GM08714 (cell line): ENCODE measurements around the gene UNC13A.

ENCODE experiments used
- H3K4me3 ChIP-seq: fragments of 200-500 bp; sonication (Bioruptor generic); 2 replicates; pipeline ENCODE4 v1.5.1; 2014; ENCODE audit warnings: mild to moderate bottlenecking, low read length, inconsistent platforms
- ZNF274 ChIP-seq: IDR thresholded peaks from 2 replicates; pipeline ENCODE4 v1.6.1; 2012; ENCODE audit warnings: mild to moderate bottlenecking, low read depth, low read length

UNC13A gene

DNA sequence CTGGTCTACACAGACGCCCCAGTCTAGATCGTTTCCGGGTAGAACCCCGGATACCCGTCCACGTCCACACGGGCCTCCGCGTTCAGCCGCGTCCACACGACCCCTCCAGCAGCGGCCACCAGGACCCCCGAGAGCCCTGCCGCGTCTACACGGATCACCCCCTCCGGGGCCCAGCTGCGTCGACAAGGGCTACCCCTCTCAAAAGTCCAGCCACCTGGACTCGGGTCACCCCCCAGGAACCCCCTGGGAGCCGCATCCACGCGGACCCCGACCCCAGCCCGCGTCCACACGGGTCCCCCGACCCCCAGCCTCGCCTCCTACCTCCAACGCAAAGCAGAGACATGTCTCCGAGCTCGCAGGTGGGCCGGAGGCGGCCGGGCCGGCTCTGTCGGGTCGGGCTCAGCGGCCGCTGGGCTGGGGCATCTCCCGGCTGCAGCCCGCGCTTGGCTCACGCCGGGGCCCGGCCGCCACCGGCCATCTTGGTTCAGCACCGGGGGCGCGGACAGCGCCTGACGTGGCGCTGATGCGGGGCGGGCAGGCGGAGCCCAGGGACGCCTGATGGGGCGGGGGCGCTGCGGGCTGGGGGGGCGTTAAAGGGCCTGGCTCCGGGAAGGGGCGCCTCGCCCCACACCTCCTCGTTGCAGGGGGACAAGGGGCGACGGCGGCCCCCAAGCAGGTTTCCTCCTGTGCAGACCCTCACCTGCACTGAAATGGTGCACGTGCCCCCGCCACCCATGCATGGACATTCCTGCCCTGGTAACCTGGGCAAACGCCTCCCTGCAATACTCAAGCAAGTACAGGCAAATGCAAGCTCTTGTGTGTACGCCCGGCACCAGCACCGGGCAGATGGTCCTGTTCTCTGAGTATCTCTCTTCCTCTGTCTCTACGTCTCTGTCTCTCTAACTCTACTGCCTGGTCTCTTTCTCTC is at the start of gene UNC13A:
TSS of gene UNC13A (minus strand) at position 498 of the 928 bp plus-strand sequence. CDS start at position 343, 155 bp downstream.
- no peak for TF ChIP-seq ZNF274
- H3K4me3 ChIP-seq = no peak within 1 kb of the TSS

DNA sequence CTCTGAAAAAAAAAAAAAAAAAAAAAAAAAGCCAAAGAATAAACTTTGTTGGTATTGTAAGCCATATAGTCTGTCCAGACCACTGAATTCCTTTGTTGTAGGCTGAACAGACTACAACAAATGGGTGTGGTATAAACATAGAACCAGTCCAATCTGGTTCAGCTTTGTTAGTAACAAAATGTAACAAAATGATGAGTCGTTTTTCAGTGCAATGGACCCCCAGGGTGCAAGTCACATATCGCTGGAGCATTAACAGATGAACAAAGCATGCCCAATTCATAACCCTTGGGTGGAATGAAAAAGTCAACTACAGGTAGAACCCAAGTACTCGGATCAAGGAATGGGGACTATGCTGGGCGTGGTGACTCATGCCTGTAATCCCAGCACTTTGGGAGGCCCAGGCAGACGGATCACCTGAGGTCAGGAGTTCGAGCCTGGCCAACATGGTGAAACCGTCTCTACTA is 49.6 kb upstream of the UNC13A start:
- H3K4me3 ChIP-seq = no peak overlapping the region
- no peak for TF ChIP-seq ZNF274

DNA sequence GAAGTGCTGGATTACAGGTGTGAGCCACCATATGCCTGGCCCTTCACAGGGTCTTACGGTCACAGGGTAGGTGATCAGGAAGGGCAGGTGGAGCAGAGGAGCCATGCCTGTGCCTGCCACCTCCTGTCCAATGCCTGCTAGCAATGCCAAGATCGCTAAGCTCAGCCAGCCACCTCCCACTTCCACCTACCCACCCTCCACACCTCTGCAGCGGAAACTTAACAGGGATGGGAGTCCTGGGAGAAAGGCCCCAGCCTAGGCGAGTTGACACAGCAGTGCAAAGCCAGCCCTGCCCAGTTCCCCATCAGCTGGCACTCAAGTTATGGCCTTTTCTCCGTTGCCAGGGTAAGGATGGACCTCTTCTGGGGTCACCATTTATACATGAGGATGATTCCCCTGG is 47.3 kb upstream of the UNC13A start:
- no peak overlapping the region for H3K4me3 ChIP-seq
- TF ChIP-seq ZNF274 = no peak

DNA sequence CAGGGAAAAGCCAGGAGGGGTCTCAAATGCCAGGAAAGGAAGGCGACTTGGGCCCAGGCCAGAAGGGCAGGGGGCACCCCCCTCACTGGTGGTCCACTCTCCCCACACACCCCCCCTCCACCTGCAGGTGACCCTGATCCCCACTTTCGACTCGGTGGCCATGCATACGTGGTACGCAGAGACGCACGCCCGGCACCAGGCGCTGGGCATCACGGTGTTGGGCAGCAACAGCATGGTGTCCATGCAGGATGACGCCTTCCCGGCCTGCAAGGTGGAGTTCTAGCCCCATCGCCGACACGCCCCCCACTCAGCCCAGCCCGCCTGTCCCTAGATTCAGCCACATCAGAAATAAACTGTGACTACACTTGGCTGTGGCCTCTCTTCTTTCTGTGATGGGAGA is 46.0 kb upstream of the UNC13A start:
- no peak overlapping the region for H3K4me3 ChIP-seq
- no peak for TF ChIP-seq ZNF274

DNA sequence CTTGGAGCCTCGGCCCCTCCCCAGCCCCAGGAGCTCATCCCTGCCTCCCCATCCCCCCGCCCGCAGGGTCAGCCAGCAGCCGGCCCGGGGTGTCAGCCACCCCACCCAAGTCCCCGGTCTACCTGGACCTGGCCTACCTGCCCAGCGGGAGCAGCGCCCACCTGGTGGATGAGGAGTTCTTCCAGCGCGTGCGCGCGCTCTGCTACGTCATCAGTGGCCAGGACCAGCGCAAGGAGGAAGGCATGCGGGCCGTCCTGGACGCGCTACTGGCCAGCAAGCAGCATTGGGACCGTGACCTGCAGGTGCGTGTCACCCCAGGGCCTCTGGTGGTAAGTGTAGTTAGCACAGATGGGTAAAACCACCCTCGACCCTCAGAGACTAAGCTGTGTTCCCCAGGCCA is 45.0 kb upstream of the UNC13A start:
- no peak overlapping the region for H3K4me3 ChIP-seq
- TF ChIP-seq ZNF274 = no peak

DNA sequence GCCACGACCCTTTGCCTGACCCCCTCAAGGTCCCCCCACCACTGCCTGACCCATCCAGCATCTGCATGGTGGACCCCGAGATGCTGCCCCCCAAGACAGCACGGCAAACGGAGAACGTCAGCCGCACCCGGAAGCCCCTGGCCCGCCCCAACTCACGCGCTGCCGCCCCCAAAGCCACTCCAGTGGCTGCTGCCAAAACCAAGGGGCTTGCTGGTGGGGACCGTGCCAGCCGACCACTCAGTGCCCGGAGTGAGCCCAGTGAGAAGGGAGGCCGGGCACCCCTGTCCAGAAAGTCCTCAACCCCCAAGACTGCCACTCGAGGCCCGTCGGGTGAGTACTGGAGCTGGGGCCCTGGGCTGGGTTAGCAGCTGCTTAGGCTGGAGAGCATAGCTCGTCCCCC is 39.7 kb upstream of the UNC13A start:
- no peak overlapping the region for H3K4me3 ChIP-seq
- no peak for TF ChIP-seq ZNF274

DNA sequence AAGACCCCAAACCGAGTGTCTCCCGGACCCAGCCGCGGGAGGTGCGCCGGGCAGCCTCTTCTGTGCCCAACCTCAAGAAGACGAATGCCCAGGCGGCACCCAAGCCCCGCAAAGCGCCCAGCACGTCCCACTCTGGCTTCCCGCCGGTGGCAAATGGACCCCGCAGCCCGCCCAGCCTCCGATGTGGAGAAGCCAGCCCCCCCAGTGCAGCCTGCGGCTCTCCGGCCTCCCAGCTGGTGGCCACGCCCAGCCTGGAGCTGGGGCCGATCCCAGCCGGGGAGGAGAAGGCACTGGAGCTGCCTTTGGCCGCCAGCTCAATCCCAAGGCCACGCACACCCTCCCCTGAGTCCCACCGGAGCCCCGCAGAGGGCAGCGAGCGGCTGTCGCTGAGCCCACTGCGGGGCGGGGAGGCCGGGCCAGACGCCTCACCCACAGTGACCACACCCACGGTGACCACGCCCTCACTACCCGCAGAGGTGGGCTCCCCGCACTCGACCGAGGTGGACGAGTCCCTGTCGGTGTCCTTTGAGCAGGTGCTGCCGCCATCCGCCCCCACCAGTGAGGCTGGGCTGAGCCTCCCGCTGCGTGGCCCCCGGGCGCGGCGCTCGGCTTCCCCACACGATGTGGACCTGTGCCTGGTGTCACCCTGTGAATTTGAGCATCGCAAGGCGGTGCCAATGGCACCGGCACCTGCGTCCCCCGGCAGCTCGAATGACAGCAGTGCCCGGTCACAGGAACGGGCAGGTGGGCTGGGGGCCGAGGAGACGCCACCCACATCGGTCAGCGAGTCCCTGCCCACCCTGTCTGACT is 39.0 kb upstream of the UNC13A start:
- H3K4me3 ChIP-seq = no peak overlapping the region
- TF ChIP-seq ZNF274 = no peak

DNA sequence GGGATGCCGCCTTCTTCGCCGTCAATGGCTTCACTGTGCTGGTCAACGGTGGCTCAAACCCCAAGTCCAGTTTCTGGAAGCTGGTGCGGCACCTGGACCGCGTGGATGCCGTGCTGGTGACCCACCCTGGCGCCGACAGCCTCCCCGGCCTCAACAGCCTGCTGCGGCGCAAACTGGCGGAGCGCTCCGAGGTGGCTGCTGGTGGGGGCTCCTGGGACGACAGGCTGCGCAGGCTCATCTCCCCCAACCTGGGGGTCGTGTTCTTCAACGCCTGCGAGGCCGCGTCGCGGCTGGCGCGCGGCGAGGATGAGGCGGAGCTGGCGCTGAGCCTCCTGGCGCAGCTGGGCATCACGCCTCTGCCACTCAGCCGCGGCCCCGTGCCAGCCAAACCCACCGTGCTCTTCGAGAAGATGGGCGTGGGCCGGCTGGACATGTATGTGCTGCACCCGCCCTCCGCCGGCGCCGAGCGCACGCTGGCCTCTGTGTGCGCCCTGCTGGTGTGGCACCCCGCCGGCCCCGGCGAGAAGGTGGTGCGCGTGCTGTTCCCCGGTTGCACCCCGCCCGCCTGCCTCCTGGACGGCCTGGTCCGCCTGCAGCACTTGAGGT is 38.1 kb upstream of the UNC13A start:
- TF ChIP-seq ZNF274 = no peak
- H3K4me3 ChIP-seq = no peak overlapping the region

DNA sequence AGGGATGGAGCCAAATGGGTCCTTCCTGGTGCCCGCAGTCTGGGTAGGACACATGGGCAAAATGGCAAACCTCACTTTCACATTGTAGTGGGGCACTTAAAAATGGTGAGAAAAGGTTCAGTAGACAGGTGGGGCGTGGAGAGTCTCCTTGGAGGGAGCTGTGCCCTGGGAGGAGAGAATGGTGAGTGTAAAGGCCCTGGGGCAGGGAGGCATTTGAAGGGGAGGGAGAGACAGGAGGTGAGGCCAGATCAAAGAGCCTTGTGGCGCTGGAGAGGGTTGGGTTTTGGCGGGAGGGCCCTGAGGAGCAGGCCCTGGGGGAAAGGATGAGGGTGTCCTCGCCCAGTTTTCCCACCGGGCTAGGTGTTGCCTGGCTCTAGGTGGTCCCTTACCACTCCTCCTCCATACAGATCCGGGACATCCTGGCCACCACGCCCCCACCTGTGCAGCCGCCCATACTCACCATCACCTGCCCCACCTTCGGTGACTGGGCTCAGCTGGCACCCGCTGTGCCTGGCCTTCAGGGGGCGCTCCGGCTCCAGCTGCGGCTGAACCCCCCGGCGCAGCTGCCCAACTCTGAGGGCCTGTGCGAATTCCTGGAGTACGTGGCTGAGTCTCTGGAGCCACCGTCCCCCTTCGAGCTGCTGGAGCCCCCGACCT is 37.4 kb upstream of the UNC13A start:
- TF ChIP-seq ZNF274 = no peak

DNA sequence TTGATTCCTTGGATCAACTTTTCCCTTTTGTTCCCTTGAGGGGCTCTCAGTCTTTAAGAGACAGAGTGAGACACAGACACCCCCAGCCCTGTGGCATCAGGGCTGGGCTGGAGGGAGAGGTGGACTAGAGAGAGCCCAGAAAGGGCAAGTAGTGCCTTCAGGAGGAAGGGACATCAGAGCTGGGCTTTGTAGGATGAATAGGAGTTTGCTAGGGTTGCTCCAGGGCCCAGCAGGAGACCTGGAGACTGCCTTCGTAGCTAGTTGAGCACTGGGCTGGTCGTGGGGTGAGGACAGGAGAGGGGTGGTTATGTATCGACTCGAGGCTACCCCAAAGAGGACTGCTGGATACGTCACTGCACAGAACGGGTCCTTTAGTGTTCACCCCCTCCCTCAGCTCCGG is 36.5 kb upstream of the UNC13A start:
- H3K4me3 ChIP-seq = no peak overlapping the region
- no peak for TF ChIP-seq ZNF274

More for the DNA sequence above, 37.4 kb upstream of the UNC13A start:
- no peak overlapping the region for H3K4me3 ChIP-seq

DNA sequence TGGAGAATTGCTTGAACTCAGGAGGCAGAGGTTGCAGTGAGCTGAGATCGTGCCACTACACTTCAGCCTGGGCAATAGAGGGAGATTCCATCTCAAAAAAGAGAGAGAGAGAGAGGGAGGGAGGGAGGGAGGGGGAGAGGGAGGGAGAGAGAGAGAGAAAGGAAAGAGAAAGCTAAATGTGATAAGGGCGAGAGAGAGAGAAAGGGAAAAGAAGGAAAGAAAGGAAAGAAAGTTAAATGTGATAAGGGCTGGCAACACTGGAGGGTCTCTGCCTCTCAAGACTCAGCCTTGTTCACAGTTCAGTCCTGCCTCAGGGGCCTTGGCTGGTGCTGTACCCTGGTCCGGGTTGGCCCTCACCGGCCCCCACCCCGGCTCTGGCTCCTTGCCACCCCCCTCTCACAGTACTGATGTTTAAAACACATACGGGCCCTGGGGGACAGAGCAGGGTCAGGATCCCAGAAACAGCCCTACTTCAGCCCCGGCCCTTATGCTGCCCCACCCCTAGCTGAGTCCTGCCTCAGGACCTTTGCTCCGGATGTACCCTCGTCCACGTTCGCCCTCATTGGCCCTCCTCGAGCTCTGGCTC is 34.6 kb upstream of the UNC13A start:
- no peak overlapping the region for H3K4me3 ChIP-seq
- TF ChIP-seq ZNF274 = no peak

DNA sequence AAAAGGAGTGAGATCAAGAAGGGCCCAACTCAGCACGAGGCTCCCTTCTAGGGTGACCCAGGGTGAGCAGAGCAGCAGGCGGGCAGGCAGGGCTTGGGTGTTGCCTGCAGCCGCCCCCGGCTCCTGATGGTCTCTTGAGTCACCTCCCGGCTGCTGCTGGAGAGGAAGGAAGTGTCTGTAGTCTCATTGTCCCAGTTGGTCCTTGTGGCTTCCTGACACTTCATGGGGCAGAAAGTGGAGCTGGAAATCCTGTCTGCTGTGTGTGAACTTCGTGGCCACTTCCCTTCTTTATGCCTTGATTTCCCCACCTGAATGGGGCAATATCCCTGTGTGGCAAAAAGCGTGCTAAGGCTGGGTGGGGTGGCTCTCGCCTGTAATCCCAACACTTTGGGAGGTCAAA is 33.7 kb upstream of the UNC13A start:
- H3K4me3 ChIP-seq = no peak overlapping the region

DNA sequence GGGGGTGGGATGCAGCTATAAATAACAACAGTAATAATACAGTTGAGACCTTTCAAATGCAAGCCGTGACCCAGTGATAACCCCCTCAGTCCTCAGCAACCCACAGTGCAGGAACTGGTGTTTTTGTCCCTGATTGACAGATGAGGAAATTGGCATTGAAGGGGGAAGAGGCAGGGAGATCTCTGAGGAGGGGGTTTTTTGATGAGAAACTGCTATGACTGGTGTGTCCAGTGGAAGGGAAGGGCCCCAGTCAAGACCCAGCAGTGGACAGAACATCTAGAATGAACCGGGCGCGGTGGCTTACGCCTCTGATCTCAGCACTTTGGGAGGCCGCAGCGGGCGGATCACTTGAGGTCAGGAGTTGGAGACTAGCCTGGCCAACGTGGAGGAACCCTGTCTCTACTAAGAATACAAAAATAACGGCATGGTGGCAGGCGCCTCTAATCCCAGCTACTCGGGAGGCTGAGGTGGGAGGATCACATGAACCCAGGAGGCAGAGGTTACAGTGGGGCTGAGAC is 33.0 kb upstream of the UNC13A start:
- no peak for TF ChIP-seq ZNF274
- H3K4me3 ChIP-seq = no peak overlapping the region; the same call in 1 of the 2 replicates

More for the DNA sequence above, 33.7 kb upstream of the UNC13A start:
- TF ChIP-seq ZNF274 = no peak
